WERI-Rb-1 (cell line): ENCODE results near the gene TIPIN.
"Not testable (repeated sequence)": the region's sequence is repeated elsewhere in the genome, so short reads cannot be mapped to it uniquely, and the experiment has no call there.

Source experiments
- DNase-seq: peaks from one replicate; pipeline ENCODE4 v3.0.0-alpha.2; 2020
- H3K27ac ChIP-seq: fragments of 250-450 bp; sonication (Bioruptor Pico); 2 replicates; pipeline ENCODE4 v1.5.1; 2020; ENCODE audit warnings: mild to moderate bottlenecking, moderate library complexity
- H3K27me3 ChIP-seq: fragments of 250-450 bp; sonication (Bioruptor Pico); 2 replicates; pipeline ENCODE4 v1.5.1; 2021; ENCODE audit warnings: mild to moderate bottlenecking, low read depth, moderate library complexity; ENCODE audit not compliant: insufficient read depth, severe bottlenecking
- H3K36me3 ChIP-seq: fragments of 250-450 bp; sonication (Bioruptor Pico); 2 replicates; pipeline ENCODE4 v1.5.1; 2020; ENCODE audit warnings: mild to moderate bottlenecking, moderate library complexity
- H3K4me3 ChIP-seq: 2 replicates; pipeline ENCODE4 v1.5.1; 2011; ENCODE audit warnings: low read depth, mild to moderate bottlenecking, control low read depth, low read length
- H3K9me3 ChIP-seq: fragments of 250-450 bp; sonication (Bioruptor Pico); 2 replicates; pipeline ENCODE4 v1.5.1; 2021; ENCODE audit warnings: mild to moderate bottlenecking, moderate library complexity; ENCODE audit not compliant: severe bottlenecking
- CTCF ChIP-seq: IDR thresholded peaks from 2 replicates; pipeline ENCODE4 v1.5.1; 2011; ENCODE audit warnings: low read depth, mild to moderate bottlenecking, control low read depth, inconsistent platforms, low read length

TIPIN gene

GRCh38 chr15:66388576-66388975 is 32.1 kb upstream of the TIPIN start:
- Histone ChIP-seq H3K27me3 (no peaks in the 10 kb centered on the region), H3K9me3 (no peaks in the 10 kb centered on the region), H3K36me3 (no peaks in the 10 kb centered on the region; the same call in none of the 2 replicates), H3K4me3 (no peak overlapping the region), H3K27ac (no peak overlapping the region)
- no peak for TF ChIP-seq CTCF
- DNase-seq: no peak

- no peak for TF ChIP-seq CTCF
- DNase-seq: no peak
- no peaks in the 10 kb centered on the region for H3K9me3 ChIP-seq
- H3K4me3 ChIP-seq: peak overlapping the region; percentile 80
- no peaks in the 10 kb centered on the region for H3K27me3 ChIP-seq
- no peaks in the 10 kb centered on the region; the same call in none of the 2 replicates for H3K36me3 ChIP-seq
- no peak overlapping the region for H3K27ac ChIP-seq
These were observed 31.5 kb upstream of the TIPIN start for GRCh38 chr15:66388043-66388363.

- Histone ChIP-seq H3K4me3 (peak overlapping the region; percentile 80), H3K36me3 (no peaks in the 10 kb centered on the region; the same call in none of the 2 replicates), H3K27ac (peak overlapping the region; percentile 70), H3K9me3 (no peaks in the 10 kb centered on the region), H3K27me3 (no peaks in the 10 kb centered on the region)
- TF ChIP-seq CTCF: peak; percentile 78
- peak; percentile 58 for DNase-seq
These were observed 30.9 kb upstream of the TIPIN start for GRCh38 chr15:66387163-66388042.

- peak; percentile 89 for TF ChIP-seq CTCF
- Histone ChIP-seq H3K9me3 (no peaks in the 10 kb centered on the region), H3K27ac (peak within 1 kb of the TSS; percentile 75), H3K27me3 (no peaks in the 10 kb centered on the region), H3K36me3 (no peaks in the 10 kb centered on the region; the same call in none of the 2 replicates), H3K4me3 (peak within 1 kb of the TSS; percentile 80)
- DNase-seq: peak; percentile 98
These were observed 30.0 kb upstream of the TIPIN start, which contains the start of gene MAP2K1 for GRCh38 chr15:66386204-66387123. TSS of gene MAP2K1 (plus strand) at chr15:66386912. CDS start at chr15:66387348, 436 bp downstream.

- DNase-seq, H3K4me3 ChIP-seq, H3K9me3 ChIP-seq, H3K36me3 ChIP-seq, H3K27me3 ChIP-seq, H3K27ac ChIP-seq: not testable (repeated sequence)
These were observed 24.9 kb upstream of the TIPIN start for GRCh38 chr15:66381376-66381775.
